GM19372 (cell line): Measurements from ENCODE around the gene KNDC1.
A peak's percentile ranks its signal among the peaks of the same experiment; 100 is the strongest.

ENCODE experiments used
- ATAC-seq: cut with Tn5 transposase; IDR thresholded peaks from one replicate; pipeline ENCODE4 v1.9.1; 2021; ENCODE audit warnings: mild to moderate bottlenecking, low read depth, moderate library complexity; ENCODE audit not compliant: unreplicated experiment

The KNDC1 gene

GRCh38 chr10:133270773-133271297, 110.8 kb downstream of the KNDC1 start:
- ATAC-seq, result no peak

GRCh38 chr10:133271521-133272300, 111.7 kb downstream of the KNDC1 start:
- ATAC-seq, result no peak

GRCh38 chr10:133272301-133272963, 112.4 kb downstream of the KNDC1 start:
- ATAC-seq, result no peak

GRCh38 chr10:133272964-133273420, 113.0 kb downstream of the KNDC1 start:
- no peak for ATAC-seq

- no peak for ATAC-seq
Observed at GRCh38 chr10:133273534-133274143, 113.6 kb downstream of the KNDC1 start.

GRCh38 chr10:133274751-133275683, 115.0 kb downstream of the KNDC1 start:
- peak; percentile 41 for ATAC-seq

- ATAC-seq, result peak; percentile 32
Observed at GRCh38 chr10:133275684-133276092, 115.7 kb downstream of the KNDC1 start.
